Measurements from ENCODE around the gene TOP2B.

GRCh38 chr3:25713341-25713985 lies 48.8 kb upstream of the TOP2B start:
- TF ChIP-seq CTCF (IDR thresholded peaks at IDR 0.05) = no peak
- TF ChIP-seq POLR2AphosphoS5 (IDR thresholded peaks at IDR 0.05) = no peak
